ENCODE measurements around the gene MLLT6.

The MLLT6 gene

DNA sequence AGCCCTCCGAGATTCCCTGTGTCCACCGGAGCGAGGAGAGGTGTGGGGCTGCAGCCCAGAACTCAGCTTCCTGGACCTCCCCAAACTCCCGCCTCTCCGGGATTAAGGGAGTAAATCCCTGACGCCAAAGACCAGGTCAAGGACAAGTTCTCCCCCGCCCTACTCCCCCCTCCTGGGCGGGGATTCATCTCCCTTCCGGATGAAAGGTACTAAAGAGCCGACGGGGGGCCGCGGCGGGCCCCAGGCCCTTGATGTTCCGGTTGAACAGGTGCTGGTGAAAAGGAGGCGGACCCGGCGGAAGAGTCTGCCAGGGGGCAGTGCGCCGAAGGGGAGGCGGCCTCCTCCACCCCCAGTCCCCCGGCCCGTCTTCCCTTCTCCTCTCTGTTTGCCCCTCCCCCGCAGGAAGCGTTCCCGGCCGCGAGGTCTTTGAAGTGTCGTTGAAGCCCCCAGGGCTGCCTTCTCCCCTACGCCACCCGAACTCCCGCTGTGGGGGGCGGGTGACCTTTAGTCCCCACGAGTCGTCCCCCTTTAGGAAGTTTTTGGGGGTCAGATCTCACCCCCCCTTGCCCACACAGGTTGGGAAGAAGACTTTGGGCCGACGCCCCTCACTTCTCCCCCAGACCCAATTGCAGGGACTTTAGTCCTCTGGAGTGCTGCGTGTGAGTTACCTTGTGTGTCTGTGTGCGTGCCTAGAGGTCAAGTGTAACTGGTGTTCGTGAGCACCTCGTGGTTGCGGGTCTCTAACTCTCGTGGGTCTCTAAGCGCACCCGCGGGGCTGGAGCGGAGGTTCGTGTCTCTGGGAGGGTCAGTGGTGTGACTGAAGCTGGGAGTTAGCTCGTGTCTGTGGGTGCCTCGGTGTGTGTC lies 1.1 kb upstream of the MLLT6 start:
- in situ Hi-C loops (cut with HindIII; ENCODE audit: low pct_ligation_motif_present, low pct_unique_long_range_greater_than_20kb, low sequenced_read_pairs), result no loop called here
- DNase-seq, result peak; percentile 90

DNA sequence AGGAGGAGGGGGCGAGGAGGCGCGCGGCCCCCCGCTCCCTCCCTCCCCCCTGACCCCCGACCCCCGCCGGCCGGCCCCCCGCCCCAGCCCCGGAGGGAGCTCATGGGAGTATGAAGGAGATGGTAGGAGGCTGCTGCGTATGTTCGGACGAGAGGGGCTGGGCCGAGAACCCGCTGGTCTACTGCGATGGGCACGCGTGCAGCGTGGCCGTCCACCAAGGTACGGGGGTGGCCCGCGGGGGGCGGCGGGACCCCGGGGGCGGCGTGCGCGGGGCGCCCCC lies 390 bp downstream of the MLLT6 start:
- in situ Hi-C loops (cut with HindIII; ENCODE audit: low pct_ligation_motif_present, low pct_unique_long_range_greater_than_20kb, low sequenced_read_pairs), result no loop called here
- DNase-seq, result no peak

DNA sequence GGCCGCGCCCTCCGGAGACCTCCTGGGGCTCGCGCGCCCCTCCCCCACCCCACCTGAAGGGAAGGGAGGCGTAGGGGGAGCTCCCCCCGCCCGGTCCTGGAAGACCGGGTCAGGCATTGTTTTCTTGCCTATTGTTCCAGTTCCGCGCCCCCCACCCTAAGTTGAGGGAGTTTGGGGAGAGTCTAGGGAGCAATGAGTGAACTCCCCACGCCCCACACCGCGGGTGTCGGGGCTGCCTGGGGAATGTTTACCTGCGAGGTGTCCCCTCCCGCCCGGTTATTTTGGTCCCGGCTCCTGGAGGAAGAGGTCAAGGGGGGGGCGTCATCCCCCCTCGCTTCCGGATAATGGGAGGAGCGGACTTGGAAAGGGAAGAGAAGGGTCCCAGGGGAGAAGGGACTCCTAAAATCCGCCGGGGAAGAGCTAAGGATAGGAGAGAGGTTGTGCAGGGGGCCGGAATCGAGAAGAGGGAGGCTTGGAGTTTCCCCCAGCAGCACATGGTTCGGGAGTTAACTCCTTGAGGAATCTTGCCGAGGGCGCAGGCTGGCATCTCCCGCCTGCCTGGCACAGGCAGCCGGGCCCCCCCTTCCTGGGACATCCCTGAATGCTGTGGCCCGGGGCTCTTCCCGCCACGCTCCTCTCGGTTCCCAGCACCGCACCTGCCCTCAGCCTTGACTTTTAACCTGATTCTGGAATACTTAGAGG lies 881 bp downstream of the MLLT6 start:
- in situ Hi-C loops (cut with HindIII; ENCODE audit: low pct_ligation_motif_present, low pct_unique_long_range_greater_than_20kb, low sequenced_read_pairs), result no loop called here
- peak; percentile 46 for DNase-seq

- in situ Hi-C loops (cut with HindIII; ENCODE audit: low pct_ligation_motif_present, low pct_unique_long_range_greater_than_20kb, low sequenced_read_pairs), result no loop called here
- DNase-seq, result no peak
Observed at GRCh38 chr17:38706505-38707216, 1.6 kb downstream of the MLLT6 start.

- no peak for DNase-seq
- in situ Hi-C loops (cut with HindIII; ENCODE audit: low pct_ligation_motif_present, low pct_unique_long_range_greater_than_20kb, low sequenced_read_pairs), result no loop called here
Observed at GRCh38 chr17:38707678-38708351, 2.7 kb downstream of the MLLT6 start.

DNA sequence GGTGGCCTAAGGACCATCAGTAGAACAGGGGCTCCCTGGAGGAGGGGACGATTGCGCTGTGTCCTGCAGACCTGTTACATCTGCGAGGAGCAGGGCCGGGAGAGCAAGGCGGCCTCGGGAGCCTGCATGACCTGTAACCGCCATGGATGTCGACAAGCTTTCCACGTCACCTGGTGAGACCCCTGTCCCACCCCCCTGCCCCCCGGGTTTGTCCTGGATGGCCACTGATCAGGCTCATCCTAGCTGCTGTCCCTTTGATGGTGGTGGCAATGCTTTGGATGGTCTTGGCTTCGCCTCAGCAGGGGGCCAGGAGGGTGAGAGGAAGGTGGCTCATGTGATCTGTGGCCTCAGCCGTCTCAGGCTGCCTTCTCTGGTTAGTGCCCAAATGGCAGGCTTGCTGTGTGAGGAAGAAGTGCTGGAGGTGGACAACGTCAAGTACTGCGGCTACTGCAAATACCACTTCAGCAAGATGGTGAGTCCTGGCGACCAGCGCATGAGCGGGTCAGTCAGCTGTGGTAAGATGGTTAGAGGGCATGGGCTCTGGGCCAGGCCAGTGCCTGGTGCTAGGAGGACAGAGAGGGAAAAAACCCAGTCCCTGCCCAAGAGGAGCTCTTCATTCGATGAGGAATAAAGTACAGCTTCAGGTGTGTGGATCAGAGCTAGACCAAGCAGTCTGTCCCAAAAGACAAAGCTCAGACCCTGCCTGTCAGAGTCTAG lies 4.2 kb downstream of the MLLT6 start:
- in situ Hi-C loops (cut with HindIII; ENCODE audit: low pct_ligation_motif_present, low pct_unique_long_range_greater_than_20kb, low sequenced_read_pairs), result no loop called here

DNA sequence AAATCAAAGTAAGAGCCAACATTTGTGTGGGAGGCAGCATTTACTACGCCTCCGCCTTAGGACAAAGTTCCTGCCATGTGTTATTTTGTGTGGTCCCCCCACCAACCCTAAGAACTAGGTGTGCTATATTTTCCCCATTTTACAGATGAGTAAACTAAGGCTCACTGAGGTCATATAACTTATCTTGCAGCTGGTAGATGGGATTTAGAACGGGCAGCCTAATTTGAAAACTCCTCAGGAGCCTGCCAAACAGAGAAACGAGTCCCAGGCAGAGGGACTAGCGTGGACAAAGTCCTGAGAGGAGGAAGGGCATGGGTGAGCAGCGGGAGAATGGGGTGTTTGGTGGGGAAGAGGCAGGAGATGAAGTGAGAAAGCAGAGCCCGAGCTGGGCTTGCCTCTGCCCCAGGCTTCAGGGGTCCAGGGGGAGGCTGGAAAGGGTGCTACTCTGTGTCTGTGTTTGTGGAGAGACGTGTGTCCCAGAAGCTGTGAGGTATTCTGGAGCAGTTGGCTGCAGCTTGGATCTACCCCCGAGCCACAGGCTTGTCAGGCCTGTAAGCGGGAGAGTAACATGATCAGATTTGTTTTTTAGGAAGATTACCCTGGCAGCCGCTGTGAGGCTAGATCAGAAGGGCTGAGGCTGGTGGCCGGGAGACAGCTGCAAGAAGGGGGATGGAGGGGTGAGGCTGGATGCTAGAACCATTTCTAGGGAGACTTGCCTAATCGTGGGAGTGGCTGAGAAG lies 5.0 kb downstream of the MLLT6 start:
- in situ Hi-C loops (cut with HindIII; ENCODE audit: low pct_ligation_motif_present, low pct_unique_long_range_greater_than_20kb, low sequenced_read_pairs), result no loop called here
- DNase-seq, result no peak

More for the DNA sequence above, 4.2 kb downstream of the MLLT6 start:
- no peak for DNase-seq

DNA sequence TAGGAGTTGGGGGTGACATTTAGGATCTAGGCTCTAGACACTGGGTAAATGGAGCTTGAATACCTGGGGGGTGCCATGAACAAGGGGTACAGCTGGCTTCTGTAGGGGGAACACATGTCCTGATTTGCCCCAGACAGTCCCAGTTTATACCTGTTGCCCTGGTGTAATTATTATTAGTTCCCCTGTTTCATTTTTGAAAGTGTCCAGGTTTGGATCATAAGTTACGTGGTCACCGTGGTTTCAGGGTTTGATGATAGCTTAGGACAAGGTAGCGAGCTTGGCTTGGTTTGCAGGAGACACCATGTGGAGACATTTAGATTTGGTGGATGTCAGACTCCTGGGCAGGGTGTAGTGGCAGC lies 5.5 kb downstream of the MLLT6 start:
- no peak for DNase-seq
- in situ Hi-C loops (cut with HindIII; ENCODE audit: low pct_ligation_motif_present, low pct_unique_long_range_greater_than_20kb, low sequenced_read_pairs), result no loop called here

DNA sequence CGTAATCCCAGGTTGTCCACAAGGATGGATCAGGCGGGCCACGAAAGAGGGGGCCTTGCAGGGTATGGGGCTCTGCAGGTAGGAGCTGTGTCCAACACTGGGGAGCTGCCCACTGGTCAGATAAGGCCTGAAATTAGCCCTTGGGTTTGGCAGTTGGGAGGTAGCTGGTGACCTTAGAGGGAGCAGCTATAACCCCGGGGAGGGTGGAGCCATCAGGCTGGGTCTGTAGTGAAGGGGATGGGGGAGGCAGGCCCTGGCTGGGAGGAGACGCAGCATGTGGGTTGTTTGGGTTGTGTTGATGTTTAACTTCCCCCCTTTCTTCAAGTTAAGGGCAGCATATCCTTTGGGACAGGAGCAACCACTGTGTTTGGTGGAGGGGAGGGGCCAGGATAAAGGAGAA lies 5.9 kb downstream of the MLLT6 start:
- in situ Hi-C loops (cut with HindIII; ENCODE audit: low pct_ligation_motif_present, low pct_unique_long_range_greater_than_20kb, low sequenced_read_pairs), result no loop called here
- no peak for DNase-seq

DNA sequence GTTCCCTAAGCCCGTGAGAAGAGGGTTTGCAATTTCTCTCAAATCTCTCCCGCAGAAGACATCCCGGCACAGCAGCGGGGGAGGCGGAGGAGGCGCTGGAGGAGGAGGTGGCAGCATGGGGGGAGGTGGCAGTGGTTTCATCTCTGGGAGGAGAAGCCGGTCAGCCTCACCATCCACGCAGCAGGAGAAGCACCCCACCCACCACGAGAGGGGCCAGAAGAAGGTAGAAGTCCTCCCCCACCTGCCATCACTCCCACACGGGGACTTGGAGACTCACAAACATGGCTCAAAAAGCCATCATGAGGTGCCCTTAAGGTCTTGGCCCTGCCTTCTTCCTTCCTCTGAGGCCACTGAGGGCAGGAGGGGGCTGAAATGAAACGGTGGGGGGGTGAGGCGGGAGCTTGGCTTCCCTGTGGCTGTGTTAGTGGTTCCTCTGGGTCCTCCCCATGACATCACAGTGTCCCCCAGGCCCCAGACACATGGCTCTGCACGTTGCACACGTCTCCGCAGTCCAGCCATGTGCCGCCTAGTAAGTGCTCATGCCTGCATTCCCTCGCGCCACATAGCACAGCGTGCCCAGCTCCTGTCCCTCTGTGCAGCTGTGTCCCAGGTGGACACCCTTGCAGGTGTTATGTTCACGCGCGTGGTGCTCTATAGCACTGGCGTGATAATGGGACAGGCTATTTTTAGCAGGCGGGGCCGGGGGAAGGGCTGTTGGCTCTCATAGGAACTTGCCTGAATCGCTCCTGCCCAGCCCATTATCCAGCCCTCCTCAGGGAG lies 6.9 kb downstream of the MLLT6 start:
- DNase-seq, result no peak
- in situ Hi-C loops (cut with HindIII; ENCODE audit: low pct_ligation_motif_present, low pct_unique_long_range_greater_than_20kb, low sequenced_read_pairs), result no loop called here

DNA sequence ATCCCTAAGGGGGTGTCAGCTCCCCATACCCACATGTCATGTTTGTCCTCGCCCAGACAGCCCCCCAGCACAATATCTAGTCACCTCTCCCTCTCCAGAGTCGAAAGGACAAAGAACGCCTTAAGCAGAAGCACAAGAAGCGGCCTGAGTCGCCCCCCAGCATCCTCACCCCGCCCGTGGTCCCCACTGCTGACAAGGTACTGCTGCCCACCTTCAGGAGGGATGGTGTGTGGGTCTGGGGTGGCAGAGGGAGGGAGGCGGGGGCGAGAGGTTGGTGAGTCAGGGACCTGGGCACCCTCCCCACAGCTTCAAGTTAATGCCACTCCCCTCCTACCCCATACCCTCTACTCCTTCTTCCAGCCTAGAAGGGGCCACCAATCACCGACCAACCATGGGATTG lies 7.5 kb downstream of the MLLT6 start:
- in situ Hi-C loops (cut with HindIII; ENCODE audit: low pct_ligation_motif_present, low pct_unique_long_range_greater_than_20kb, low sequenced_read_pairs), result no loop called here
- DNase-seq, result no peak

DNA sequence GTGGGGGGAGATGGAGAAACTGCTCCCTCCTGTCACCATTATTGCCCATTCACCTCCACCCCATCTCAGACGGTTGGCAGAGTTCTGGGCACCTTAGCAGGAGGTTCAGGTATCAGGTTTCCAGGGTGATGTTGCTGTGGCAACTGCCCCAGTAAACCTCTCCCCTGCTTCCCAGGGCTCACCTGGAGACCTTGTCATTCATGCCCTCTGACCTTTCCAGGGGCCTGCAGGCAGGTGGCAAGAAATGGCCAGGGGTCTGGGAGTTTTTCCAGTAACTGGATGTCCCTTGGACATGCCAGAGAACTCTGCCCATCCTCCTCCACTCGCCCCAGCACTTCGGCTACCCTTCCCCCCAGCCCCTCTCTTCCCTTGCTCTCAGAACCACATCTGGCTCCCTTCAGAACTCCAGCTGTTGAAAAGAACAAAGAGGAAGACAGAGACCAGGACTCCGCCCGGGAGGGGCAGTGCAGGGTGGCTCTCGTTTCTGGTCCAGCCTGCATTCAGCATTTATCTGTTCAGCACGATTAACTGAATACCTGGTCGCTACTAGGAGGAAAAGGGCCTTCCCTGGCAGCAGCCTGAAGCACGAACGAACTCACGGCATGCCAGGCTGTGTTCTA lies 8.5 kb downstream of the MLLT6 start:
- no peak for DNase-seq
- in situ Hi-C loops (cut with HindIII; ENCODE audit: low pct_ligation_motif_present, low pct_unique_long_range_greater_than_20kb, low sequenced_read_pairs), result no loop called here

DNA sequence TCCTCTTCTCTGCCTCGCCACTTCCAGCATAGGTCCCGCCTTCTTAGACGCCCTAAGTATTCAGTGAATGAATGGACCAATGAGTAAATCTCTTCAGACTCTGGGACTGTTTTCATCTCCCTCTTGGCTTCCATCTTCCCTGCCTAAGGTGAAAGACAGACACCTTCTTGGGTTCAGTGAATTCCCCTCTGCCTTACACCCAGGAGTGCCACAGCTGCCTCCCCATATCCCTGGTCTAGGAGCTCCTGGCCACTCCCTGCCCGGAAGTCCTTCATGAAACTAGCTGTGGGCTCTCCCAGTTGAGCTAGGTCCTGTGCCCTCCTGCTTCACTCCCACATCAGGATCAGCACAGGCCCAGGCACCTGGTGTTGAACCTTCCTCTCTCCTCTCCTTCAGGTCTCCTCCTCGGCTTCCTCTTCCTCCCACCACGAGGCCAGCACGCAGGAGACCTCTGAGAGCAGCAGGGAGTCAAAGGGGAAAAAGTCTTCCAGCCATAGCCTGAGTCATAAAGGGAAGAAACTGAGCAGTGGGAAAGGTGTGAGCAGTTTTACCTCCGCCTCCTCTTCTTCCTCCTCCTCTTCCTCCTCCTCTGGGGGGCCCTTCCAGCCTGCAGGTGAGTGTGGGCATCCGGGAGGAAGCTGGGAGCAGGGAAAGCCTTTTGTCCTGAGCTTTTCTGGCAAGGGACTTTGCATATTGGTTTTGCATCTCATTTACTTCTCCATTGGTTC lies 10.3 kb downstream of the MLLT6 start:
- no peak for DNase-seq
- in situ Hi-C loops (cut with HindIII; ENCODE audit: low pct_ligation_motif_present, low pct_unique_long_range_greater_than_20kb, low sequenced_read_pairs), result no loop called here

DNA sequence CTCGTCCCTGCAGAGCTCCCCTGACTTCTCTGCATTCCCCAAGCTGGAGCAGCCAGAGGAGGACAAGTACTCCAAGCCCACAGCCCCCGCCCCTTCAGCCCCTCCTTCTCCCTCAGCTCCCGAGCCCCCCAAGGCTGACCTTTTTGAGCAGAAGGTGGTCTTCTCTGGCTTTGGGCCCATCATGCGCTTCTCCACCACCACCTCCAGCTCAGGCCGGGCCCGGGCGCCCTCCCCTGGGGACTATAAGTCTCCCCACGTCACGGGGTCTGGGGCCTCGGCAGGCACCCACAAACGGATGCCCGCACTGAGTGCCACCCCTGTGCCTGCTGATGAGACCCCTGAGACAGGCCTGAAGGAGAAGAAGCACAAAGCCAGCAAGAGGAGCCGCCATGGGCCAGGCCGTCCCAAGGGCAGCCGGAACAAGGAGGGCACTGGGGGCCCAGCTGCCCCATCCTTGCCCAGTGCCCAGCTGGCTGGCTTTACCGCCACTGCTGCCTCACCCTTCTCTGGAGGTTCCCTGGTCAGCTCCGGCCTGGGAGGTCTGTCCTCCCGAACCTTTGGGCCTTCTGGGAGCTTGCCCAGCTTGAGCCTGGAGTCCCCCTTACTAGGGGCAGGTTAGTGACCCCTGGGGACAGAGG lies 11.4 kb downstream of the MLLT6 start:
- DNase-seq, result no peak
- in situ Hi-C loops (cut with HindIII; ENCODE audit: low pct_ligation_motif_present, low pct_unique_long_range_greater_than_20kb, low sequenced_read_pairs), result no loop called here

DNA sequence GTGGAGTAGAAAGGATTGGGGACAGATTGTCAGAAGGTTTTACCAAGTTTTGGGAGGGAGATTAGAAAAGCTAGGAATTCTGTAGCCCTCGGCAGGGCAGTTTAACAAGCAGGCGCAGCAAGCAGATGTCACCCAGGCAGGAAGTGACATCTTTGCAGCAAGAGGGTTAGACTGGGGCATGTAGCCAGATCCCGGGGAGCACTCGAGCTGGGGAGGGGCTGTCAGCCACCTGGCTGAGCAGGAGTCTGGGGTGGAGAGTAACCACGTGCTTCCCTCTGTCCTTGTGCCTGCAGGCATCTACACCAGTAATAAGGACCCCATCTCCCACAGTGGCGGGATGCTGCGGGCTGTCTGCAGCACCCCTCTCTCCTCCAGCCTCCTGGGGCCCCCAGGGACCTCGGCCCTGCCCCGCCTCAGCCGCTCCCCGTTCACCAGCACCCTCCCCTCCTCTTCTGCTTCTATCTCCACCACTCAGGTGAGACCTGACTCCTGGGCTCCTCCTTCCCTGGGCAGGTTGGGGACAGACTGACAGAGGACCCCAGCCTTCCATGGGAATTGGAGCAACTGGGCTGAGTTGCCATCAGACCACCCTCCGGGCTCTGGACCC lies 12.2 kb downstream of the MLLT6 start:
- DNase-seq, result no peak
- in situ Hi-C loops (cut with HindIII; ENCODE audit: low pct_ligation_motif_present, low pct_unique_long_range_greater_than_20kb, low sequenced_read_pairs), result no loop called here

All from ACHN (cell line).